ENCODE measurements around the gene PWWP2B.

DNA sequence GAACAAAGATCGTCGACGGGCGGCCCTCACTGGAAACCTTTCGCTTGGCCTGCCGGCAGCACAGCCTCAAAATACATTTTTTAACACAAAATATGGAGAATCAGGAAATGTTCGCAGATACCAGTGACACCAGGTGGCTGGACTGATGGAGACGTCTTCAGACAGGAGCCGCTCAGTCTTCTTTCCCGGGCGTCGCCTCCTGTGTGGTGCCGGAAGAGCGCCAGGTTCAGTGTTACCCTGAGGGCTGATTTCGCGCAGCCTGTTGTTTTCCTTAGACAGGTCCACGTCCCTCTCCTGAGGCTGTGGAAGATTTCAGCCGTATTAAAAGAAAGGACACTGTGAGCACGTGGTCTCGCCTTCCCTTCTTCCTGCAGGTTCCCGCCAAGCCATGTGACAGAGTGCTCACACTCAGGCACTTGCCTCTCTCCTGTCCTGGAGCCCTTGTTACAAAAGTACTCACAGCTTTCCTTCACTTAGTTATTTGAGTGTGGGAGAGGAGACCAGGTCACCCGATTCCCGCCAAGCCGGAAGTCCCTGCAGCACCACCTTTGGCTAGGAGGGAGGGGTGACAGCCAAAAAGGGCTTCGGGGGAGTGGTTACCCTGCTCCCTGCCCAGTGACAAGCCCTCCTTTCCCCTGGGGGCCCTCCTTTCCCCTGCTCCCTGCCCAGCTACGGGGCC is 21.7 kb upstream of the PWWP2B start:
- TF ChIP-seq, protein P1, sequence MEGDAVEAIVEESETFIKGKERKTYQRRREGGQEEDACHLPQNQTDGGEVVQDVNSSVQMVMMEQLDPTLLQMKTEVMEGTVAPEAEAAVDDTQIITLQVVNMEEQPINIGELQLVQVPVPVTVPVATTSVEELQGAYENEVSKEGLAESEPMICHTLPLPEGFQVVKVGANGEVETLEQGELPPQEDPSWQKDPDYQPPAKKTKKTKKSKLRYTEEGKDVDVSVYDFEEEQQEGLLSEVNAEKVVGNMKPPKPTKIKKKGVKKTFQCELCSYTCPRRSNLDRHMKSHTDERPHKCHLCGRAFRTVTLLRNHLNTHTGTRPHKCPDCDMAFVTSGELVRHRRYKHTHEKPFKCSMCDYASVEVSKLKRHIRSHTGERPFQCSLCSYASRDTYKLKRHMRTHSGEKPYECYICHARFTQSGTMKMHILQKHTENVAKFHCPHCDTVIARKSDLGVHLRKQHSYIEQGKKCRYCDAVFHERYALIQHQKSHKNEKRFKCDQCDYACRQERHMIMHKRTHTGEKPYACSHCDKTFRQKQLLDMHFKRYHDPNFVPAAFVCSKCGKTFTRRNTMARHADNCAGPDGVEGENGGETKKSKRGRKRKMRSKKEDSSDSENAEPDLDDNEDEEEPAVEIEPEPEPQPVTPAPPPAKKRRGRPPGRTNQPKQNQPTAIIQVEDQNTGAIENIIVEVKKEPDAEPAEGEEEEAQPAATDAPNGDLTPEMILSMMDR (IDR thresholded peaks at IDR 0.05 in 2 of 3, conservative IDR thresholded peaks at IDR 0.05 in 1 of 3; ENCODE audit: control insufficient read depth in 2 of 3, extremely low read depth in 1 of 3, insufficient read depth in 1 of 3, low read depth in 3 of 3, low read length in 3 of 3), result no peak
- TF ChIP-seq POLR2AphosphoS2 (IDR thresholded peaks at IDR 0.05; ENCODE audit: low read depth, low read length) (no peak), MYC (IDR thresholded peaks at IDR 0.05; ENCODE audit: insufficient read depth, insufficient read length, insufficient replicate concordance, low read length, severe bottlenecking) (no peak), RAD21 (IDR thresholded peaks at IDR 0.05; ENCODE audit: insufficient read depth, low read depth, low read length) (no peak), RFX5 (IDR thresholded peaks at IDR 0.05; ENCODE audit: low read depth, low read length) (no peak), CHD1 (IDR thresholded peaks at IDR 0.05; ENCODE audit: low read depth, low read length) (no peak), SP1 (IDR thresholded peaks at IDR 0.05; ENCODE audit: low read depth, low read length) (no peak), NFYB (IDR thresholded peaks at IDR 0.05; ENCODE audit: insufficient read depth, low read depth, low read length) (no peak), ZBED1 (IDR thresholded peaks at IDR 0.05; ENCODE audit: borderline replicate concordance) (no peak), POLR2AphosphoS5 (IDR thresholded peaks at IDR 0.05; ENCODE audit: low read length) (no peak), NR2C2 (IDR thresholded peaks at IDR 0.05; ENCODE audit: borderline replicate concordance, control insufficient read depth, insufficient read length, low read depth) (no peak), NFIC (IDR thresholded peaks at IDR 0.05; ENCODE audit: low read depth, low read length) (no peak)
- TF ChIP-seq, protein P2, sequence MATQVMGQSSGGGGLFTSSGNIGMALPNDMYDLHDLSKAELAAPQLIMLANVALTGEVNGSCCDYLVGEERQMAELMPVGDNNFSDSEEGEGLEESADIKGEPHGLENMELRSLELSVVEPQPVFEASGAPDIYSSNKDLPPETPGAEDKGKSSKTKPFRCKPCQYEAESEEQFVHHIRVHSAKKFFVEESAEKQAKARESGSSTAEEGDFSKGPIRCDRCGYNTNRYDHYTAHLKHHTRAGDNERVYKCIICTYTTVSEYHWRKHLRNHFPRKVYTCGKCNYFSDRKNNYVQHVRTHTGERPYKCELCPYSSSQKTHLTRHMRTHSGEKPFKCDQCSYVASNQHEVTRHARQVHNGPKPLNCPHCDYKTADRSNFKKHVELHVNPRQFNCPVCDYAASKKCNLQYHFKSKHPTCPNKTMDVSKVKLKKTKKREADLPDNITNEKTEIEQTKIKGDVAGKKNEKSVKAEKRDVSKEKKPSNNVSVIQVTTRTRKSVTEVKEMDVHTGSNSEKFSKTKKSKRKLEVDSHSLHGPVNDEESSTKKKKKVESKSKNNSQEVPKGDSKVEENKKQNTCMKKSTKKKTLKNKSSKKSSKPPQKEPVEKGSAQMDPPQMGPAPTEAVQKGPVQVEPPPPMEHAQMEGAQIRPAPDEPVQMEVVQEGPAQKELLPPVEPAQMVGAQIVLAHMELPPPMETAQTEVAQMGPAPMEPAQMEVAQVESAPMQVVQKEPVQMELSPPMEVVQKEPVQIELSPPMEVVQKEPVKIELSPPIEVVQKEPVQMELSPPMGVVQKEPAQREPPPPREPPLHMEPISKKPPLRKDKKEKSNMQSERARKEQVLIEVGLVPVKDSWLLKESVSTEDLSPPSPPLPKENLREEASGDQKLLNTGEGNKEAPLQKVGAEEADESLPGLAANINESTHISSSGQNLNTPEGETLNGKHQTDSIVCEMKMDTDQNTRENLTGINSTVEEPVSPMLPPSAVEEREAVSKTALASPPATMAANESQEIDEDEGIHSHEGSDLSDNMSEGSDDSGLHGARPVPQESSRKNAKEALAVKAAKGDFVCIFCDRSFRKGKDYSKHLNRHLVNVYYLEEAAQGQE (IDR thresholded peaks at IDR 0.05; ENCODE audit: low read depth, low read length), result no peak
- TF ChIP-seq, protein P3, sequence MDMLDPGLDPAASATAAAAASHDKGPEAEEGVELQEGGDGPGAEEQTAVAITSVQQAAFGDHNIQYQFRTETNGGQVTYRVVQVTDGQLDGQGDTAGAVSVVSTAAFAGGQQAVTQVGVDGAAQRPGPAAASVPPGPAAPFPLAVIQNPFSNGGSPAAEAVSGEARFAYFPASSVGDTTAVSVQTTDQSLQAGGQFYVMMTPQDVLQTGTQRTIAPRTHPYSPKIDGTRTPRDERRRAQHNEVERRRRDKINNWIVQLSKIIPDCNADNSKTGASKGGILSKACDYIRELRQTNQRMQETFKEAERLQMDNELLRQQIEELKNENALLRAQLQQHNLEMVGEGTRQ (IDR thresholded peaks at IDR 0.05; ENCODE audit: borderline replicate concordance, low read depth, low read length), result no peak
